ENCODE results near the gene RO60.

RO60 gene

DNA sequence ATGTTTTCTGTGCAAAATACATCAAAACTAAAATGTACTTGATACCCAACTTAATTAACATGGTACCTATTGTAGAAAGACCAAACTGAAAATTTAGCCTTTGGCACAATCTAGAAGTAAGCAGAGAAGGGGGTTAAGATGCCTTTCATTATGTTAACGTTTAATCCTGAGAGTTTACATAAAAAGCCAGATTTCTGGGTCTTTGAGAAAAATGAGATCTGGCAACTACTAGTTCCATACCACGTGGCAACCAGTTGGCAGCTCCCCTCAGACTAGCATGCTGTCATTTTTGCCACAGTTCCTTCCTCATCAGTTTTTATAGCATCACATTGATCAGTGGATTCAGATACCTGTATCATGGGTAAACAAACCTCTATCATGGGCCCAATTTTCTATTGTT, 1.5 kb downstream of the RO60 start:
- DNase-seq (ENCODE audit: low read depth in 2 of 2) = no peak

- DNase-seq (ENCODE audit: low read depth in 2 of 2) = no peak
Measured at GRCh38 chr1:193062698-193063463, 3.5 kb downstream of the RO60 start.

- DNase-seq (ENCODE audit: low read depth in 2 of 2) = no peak
Measured at GRCh38 chr1:193065954-193066353, 6.5 kb downstream of the RO60 start.

DNA sequence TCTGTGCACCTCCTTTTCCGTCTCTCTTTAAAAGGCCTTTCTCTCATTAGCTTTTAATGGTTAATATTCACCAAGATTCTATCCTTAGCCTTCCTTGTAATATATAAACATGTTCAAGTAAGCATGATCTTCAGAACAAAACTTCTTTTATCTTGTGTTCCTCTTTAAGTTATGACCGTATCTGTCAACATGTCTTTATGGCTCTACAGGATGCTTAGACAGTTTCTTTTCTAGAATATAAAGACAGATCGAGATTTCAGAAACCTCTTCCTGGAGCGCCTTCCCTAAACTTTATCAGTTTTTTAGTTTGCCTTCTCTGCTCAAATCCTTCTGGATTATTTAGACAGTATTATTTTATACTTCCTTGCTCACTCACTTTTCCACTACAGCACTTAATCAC, 7.2 kb downstream of the RO60 start:
- DNase-seq (ENCODE audit: low read depth in 2 of 2) = no peak

DNA sequence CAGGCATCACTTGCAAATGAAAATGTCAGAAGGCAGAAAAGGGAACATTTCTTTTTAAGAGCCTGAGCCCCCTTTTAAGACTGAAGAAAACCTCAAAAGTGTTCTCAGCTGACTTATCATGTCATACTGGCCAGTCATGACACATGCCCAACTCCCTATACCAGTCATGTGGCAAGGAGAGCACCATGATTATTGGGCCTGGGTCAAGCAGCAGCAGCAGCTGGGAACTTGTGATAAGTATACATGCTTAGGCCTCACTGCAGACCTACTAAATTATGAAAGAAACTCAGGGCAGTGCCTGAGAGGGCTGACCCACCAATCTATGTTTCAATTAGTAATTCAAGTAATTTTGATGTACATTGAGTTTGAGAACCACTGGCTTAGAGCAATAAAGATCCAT, 8.6 kb downstream of the RO60 start:
- no peak for DNase-seq (ENCODE audit: low read depth in 2 of 2)

- DNase-seq (ENCODE audit: low read depth in 2 of 2) = no peak
Measured at GRCh38 chr1:193069748-193070385, 10.5 kb downstream of the RO60 start.

DNA sequence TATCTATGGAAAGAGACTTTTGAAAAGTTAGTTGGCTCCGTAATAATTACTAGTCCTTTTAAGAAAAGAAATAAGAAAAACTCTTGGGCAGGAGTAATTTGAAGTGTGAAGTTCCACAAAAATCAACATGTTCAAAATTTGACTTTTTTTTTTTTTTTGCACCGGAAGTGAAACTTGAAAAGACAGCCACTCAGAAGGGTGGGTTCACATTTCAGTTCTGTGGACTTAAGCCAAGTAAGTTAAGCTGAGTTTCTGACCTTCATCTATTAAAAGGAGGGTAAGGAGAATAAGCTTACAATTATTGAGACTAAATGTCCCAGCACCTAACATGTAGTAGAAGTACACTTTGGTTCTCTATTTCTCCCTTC, 11.0 kb downstream of the RO60 start:
- no peak for DNase-seq (ENCODE audit: low read depth in 2 of 2)

DNA sequence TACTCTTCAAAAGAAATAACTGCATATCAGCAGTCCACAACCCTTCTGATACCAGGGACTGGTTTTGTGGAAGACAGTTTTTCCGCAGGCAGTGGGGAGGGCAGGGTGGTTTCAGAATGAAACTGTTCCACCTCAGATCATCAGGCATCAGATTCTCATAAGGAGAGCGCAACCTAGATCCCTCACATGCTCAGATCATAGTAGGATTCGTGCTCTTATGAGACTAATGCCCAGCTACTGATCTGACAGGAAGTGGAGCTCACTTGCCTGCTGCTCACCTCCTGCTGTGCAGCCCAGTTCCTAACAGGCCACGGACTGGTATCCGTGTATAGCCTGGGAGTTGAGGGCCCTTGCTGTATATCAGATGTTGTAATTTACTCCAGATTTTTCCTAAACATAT, 11.5 kb downstream of the RO60 start:
- DNase-seq (ENCODE audit: low read depth in 2 of 2) = no peak

DNA sequence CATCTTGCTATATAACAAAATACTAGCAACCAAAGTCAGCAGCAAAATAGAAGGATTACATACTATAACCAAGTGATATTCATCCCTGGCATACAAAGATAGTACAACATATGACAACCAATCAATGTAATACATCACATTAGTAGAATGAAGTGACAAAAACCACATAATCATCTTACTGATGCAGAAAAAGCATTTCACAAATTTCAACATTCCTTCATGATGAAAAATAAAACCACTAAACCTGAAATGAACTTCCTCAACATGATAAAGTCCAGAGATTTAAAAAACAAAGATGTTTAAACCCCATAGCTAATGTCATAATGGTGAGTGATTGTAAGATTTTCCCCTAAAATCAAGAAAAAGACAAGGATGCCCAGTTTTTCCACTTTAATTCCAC, 18.6 kb downstream of the RO60 start:
- no peak for DNase-seq (ENCODE audit: low read depth in 2 of 2)

GRCh38 chr1:193079187-193079586, 19.8 kb downstream of the RO60 start:
- DNase-seq (ENCODE audit: low read depth in 2 of 2) = no peak

DNA sequence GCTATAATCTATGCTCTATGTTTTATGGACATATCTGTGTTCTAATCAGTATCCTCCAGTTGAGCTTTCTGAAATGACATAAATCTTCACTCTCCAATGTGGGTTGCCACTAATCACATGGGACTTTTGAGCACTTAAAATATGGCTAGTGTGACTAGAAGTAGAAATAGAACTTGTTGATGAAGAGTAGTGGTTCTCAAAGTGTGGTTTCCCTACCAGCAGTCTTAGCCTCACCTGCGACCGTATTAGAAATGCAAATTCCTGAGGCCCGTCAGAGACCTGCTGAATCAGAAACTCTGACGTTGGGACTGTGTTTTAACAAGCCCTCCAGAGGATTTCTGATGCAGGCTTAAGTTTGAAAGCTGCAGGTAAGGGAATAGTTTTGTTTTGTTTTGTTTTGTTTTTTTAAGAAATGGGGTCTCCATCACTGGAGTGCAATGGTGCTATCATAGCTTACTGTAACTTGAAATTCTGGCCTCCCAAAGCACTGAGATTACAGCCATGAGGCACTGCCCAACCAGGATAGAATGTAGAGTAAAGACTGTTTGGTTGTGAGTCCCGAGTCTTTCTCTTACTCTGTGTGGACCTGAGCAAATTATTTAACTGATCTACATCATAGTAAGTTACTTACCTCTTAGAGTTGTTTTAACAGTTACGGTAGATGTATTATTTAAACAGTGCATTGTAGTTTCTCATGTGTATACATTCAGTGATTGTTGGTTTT, 24.1 kb downstream of the RO60 start:
- DNase-seq (ENCODE audit: low read depth in 2 of 2) = no peak

DNA sequence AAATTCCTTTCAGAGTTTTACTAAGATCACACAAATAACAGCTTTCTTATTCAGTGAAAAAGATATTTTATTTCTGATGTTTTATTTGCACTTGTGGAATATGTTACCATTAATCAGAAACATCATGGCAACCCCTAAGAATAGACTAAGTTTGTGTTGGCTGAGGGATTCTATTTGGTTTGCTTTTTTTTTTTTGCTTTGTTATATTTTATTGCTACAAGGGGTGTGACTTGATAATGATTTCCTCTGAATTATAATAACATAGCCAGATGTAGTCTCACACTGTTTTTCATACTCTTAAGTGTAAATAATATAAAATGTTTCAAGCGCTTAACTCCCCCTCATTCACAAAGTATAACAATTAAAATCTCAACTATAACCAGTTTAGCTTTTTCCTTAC, 25.9 kb downstream of the RO60 start:
- no peak for DNase-seq (ENCODE audit: low read depth in 2 of 2)

GRCh38 chr1:193086342-193086741, 26.9 kb downstream of the RO60 start:
- no peak for DNase-seq (ENCODE audit: low read depth in 2 of 2)

- no peak for DNase-seq (ENCODE audit: low read depth in 2 of 2)
Measured at GRCh38 chr1:193087893-193088292, 28.5 kb downstream of the RO60 start.

DNA sequence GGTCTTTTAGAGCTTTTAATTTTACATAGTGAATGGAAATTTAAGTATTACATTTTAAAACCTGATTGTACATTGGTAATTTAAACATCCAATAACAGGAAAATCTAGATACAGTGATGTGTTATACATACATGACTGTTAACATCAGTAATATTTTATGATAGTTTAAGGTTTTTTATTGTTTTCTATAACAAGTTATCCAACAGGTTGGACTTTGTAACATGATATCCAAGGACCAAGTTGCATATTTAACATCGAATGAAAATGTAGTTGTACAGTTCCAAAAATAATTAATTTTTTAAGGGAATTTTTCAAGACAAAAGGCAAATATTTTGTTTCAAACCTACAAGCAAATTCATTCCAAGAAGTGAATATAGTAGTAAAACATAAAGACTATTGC, 31.5 kb downstream of the RO60 start:
- no peak for DNase-seq (ENCODE audit: low read depth in 2 of 2)

DNA sequence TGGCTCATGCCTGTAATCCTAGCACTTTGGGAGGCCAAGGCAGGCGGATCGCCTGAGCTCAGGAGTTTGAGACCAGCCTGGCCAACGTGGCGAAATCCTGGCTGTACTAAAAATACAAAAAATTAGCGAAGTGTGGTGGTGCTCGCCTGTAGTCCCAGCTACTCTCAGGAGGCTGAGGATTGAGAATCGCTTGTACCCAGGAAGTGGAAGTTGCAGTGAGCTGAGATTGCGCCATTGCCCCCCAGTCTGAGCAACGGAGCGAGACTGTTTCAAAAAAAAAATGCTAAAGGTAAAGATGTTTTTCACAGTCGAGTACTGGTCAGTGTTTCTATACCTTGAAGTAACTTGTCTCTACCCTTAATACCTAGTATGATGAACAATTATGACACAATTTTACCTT, 34.7 kb downstream of the RO60 start:
- no peak for DNase-seq (ENCODE audit: low read depth in 2 of 2)

DNA sequence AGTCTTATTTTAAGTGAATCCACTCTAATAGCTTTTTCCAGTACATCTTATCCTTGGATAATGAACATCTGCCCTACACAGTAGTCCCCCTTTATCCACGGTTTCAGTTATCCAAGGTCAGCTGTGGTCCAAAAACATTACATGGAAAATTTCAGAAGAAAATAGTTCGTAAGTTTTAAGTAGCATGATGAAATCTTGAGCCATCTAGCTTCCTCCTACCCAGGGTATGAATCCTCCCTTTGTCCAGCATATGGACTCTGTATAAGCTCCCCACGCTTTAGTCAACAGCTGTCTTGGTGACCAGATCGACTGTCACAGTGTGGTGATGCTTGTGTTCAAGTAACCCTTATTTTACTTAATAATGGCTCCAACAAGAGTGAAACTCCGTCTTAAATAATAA, 43.2 kb downstream of the RO60 start:
- no peak for DNase-seq (ENCODE audit: low read depth in 2 of 2)

- DNase-seq (ENCODE audit: low read depth in 2 of 2) = no peak
Measured at GRCh38 chr1:193103759-193104501, 44.5 kb downstream of the RO60 start.

DNA sequence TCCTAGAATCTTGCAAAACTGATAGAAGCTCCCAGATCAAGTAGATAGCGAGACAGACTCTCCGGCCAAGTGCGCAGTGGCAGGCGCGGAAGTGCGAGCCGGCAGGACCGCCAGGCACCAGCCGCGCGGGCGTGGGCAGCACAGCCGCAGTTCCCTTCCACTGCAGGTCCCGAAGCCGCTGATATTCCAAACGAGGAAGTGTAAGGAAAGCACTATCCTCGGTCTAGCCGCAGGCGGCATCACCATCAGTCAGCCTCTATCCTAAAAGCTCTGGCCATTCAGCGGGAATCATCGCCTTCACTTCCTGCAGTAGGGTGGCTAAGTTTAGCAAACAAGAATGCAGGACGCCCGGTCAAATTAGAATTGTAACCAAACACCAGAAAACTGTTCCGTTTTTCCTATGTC, 45.1 kb downstream of the RO60 start:
- no peak for DNase-seq (ENCODE audit: low read depth in 2 of 2)

- peak; percentile 55 to 62 for DNase-seq (ENCODE audit: low read depth in 2 of 2)
Measured at GRCh38 chr1:193104907-193105820, 45.8 kb downstream of the RO60 start, which contains the start of gene GLRX2. GLRX2 (minus strand) TSS chr1:193105414; CDS start chr1:193105382, 32 bp downstream.

DNA sequence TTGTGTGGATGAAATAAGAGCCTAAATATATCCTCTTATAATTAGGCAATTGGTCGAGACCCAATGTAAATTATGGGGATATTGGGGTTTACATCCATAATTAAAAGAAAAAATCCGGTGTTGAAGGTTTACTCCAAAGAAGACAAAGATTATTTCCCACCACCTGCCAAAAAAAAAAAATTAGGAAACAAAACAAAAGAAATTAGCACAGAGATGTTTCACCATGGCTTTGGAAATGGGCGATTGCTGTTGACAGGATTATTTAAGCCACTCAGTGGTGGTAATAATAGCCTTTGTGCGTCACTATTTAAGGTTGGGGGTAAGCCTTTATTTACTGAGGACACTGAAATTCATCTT, 46.4 kb downstream of the RO60 start:
- DNase-seq (ENCODE audit: low read depth in 2 of 2) = no peak
